ENCODE results near the gene DHX15.

DHX15 gene

GRCh38 chr4:24584211-24584850 lies at the start of gene DHX15:
DHX15 (minus strand) TSS chr4:24584554; CDS start chr4:24584393, 161 bp downstream.
- in situ Hi-C loops (cut with MboI; ENCODE audit: low sequenced_read_pairs), result no loop called here

- in situ Hi-C loops (cut with MboI; ENCODE audit: low sequenced_read_pairs), result no loop called here
Observed at GRCh38 chr4:24632011-24632410, 47.7 kb upstream of the DHX15 start.

- in situ Hi-C loops (cut with MboI; ENCODE audit: low sequenced_read_pairs), result no loop called here
Observed at GRCh38 chr4:24630937-24631336, 46.6 kb upstream of the DHX15 start.

- in situ Hi-C loops (cut with MboI; ENCODE audit: low sequenced_read_pairs), result no loop called here
Observed at GRCh38 chr4:24625091-24625490, 40.7 kb upstream of the DHX15 start.

GRCh38 chr4:24624381-24624780 lies 40.0 kb upstream of the DHX15 start:
- in situ Hi-C loops (cut with MboI; ENCODE audit: low sequenced_read_pairs), result no loop called here

- in situ Hi-C loops (cut with MboI; ENCODE audit: low sequenced_read_pairs), result no loop called here
Observed at GRCh38 chr4:24622146-24622834, 37.9 kb upstream of the DHX15 start.

GRCh38 chr4:24615977-24616376 lies 31.6 kb upstream of the DHX15 start:
- in situ Hi-C loops (cut with MboI; ENCODE audit: low sequenced_read_pairs), result no loop called here

GRCh38 chr4:24614881-24615280 lies 30.5 kb upstream of the DHX15 start:
- in situ Hi-C loops (cut with MboI; ENCODE audit: low sequenced_read_pairs), result no loop called here

GRCh38 chr4:24613502-24613901 lies 29.1 kb upstream of the DHX15 start:
- in situ Hi-C loops (cut with MboI; ENCODE audit: low sequenced_read_pairs), result no loop called here

GRCh38 chr4:24611575-24611974 lies 27.2 kb upstream of the DHX15 start:
- in situ Hi-C loops (cut with MboI; ENCODE audit: low sequenced_read_pairs), result no loop called here

GRCh38 chr4:24607334-24607733 lies 23.0 kb upstream of the DHX15 start:
- in situ Hi-C loops (cut with MboI; ENCODE audit: low sequenced_read_pairs), result no loop called here

- in situ Hi-C loops (cut with MboI; ENCODE audit: low sequenced_read_pairs), result no loop called here
Observed at GRCh38 chr4:24605216-24605615, 20.9 kb upstream of the DHX15 start.

GRCh38 chr4:24604558-24605214 lies 20.3 kb upstream of the DHX15 start:
- in situ Hi-C loops (cut with MboI; ENCODE audit: low sequenced_read_pairs), result no loop called here

- in situ Hi-C loops (cut with MboI; ENCODE audit: low sequenced_read_pairs), result no loop called here
Observed at GRCh38 chr4:24603343-24603742, 19.0 kb upstream of the DHX15 start.

- in situ Hi-C loops (cut with MboI; ENCODE audit: low sequenced_read_pairs), result no loop called here
Observed at GRCh38 chr4:24601121-24601520, 16.8 kb upstream of the DHX15 start.

- in situ Hi-C loops (cut with MboI; ENCODE audit: low sequenced_read_pairs), result no loop called here
Observed at GRCh38 chr4:24599275-24599674, 14.9 kb upstream of the DHX15 start.

- in situ Hi-C loops (cut with MboI; ENCODE audit: low sequenced_read_pairs), result no loop called here
Observed at GRCh38 chr4:24598025-24598424, 13.7 kb upstream of the DHX15 start.

- in situ Hi-C loops (cut with MboI; ENCODE audit: low sequenced_read_pairs), result no loop called here
Observed at GRCh38 chr4:24595659-24596058, 11.3 kb upstream of the DHX15 start.

- in situ Hi-C loops (cut with MboI; ENCODE audit: low sequenced_read_pairs), result no loop called here
Observed at GRCh38 chr4:24594887-24595286, 10.5 kb upstream of the DHX15 start.

GRCh38 chr4:24589448-24589847 lies 5.1 kb upstream of the DHX15 start:
- in situ Hi-C loops (cut with MboI; ENCODE audit: low sequenced_read_pairs), result no loop called here

- in situ Hi-C loops (cut with MboI; ENCODE audit: low sequenced_read_pairs), result no loop called here
Observed at GRCh38 chr4:24588216-24588954, 4.0 kb upstream of the DHX15 start.
